Measurements from ENCODE around the gene CRLF2.

DNA sequence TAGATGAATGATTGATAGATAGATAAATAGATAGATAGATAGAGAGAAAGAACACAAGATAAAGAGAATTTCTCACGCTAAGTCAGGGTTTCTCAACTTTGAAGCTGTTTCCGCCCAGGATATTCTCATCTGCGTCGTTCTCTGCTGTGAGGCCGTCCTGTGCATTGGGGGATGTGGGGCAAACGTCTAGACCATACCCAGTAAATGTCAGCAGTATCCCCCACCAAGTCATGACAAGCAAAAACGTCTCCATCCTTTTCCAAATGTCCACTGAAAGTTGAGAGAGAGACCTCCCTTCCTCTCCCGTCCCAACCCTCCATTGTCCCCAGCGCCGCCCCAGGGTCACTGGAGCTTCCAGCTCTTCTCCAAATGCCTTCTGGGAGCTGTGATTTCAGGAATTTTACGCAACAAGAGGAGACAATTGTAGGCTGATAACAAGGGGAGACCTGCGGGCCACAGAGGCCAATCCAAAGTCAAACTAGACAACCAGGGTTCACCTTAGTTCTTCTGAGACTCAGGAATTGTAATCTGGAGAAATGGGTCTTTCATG is 8.9 kb upstream of the CRLF2 start:
- TF ChIP-seq, protein P1, sequence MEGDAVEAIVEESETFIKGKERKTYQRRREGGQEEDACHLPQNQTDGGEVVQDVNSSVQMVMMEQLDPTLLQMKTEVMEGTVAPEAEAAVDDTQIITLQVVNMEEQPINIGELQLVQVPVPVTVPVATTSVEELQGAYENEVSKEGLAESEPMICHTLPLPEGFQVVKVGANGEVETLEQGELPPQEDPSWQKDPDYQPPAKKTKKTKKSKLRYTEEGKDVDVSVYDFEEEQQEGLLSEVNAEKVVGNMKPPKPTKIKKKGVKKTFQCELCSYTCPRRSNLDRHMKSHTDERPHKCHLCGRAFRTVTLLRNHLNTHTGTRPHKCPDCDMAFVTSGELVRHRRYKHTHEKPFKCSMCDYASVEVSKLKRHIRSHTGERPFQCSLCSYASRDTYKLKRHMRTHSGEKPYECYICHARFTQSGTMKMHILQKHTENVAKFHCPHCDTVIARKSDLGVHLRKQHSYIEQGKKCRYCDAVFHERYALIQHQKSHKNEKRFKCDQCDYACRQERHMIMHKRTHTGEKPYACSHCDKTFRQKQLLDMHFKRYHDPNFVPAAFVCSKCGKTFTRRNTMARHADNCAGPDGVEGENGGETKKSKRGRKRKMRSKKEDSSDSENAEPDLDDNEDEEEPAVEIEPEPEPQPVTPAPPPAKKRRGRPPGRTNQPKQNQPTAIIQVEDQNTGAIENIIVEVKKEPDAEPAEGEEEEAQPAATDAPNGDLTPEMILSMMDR (IDR thresholded peaks at IDR 0.05) = no peak
- no peak for TF ChIP-seq POLR2A (IDR thresholded peaks at IDR 0.05)
